Neuronal stem cell (in vitro differentiated cells): ENCODE measurements around the gene MAP3K12.

Experiments
- DNase-seq: peaks from one replicate; pipeline ENCODE4 v3.0.0-alpha.2; 2013; ENCODE audit warnings: low spot score
- H2AFZ ChIP-seq: one replicate; pipeline ENCODE4 v1.6.1; 2013; ENCODE audit warnings: mild to moderate bottlenecking, low read length, inconsistent platforms
- H2AK5ac ChIP-seq: 2 replicates; pipeline ENCODE4 v1.6.1; 2013; ENCODE audit warnings: low read depth, mild to moderate bottlenecking, inconsistent platforms, low read length, moderate library complexity, mixed read lengths
- H2BK120ac ChIP-seq: 2 replicates; pipeline ENCODE4 v1.6.1; 2013; ENCODE audit warnings: low read depth, mild to moderate bottlenecking, inconsistent platforms, low read length, moderate library complexity, mixed read lengths
- H2BK12ac ChIP-seq: one replicate; pipeline ENCODE4 v1.6.1; 2013; ENCODE audit warnings: low read length, inconsistent platforms
- H2BK15ac ChIP-seq: 2 replicates; pipeline ENCODE4 v1.6.1; 2013; ENCODE audit warnings: mild to moderate bottlenecking, low read length, inconsistent platforms, mixed read lengths
- H2BK5ac ChIP-seq: one replicate; pipeline ENCODE4 v1.6.1; 2013; ENCODE audit warnings: inconsistent platforms, mild to moderate bottlenecking, low read length, moderate library complexity
- H3K14ac ChIP-seq: one replicate; pipeline ENCODE4 v1.6.1; 2013; ENCODE audit warnings: low read length, inconsistent platforms
- H3K18ac ChIP-seq: 2 replicates; pipeline ENCODE4 v1.6.1; 2013; ENCODE audit warnings: low read length, inconsistent platforms
- H3K23ac ChIP-seq: 2 replicates; pipeline ENCODE4 v1.6.1; 2013; ENCODE audit warnings: low read depth, mild to moderate bottlenecking, mixed read lengths, low read length, inconsistent platforms; ENCODE audit not compliant: poor library complexity
- H3K27ac ChIP-seq: replicated peaks from 3 replicates; pipeline ENCODE4 v1.5.1; 2013; ENCODE audit warnings: low read length, inconsistent platforms
- H3K27me3 ChIP-seq, 3 experiments: 2 replicates each; pipeline ENCODE4 v1.6.1; 2013; ENCODE audit warnings: low read length in 3 of 3, mild to moderate bottlenecking in 2 of 3, inconsistent platforms in 1 of 3, low read depth in 1 of 3, mixed read lengths in 1 of 3, moderate library complexity in 1 of 3; ENCODE audit not compliant: control insufficient read depth in 3 of 3, insufficient read depth in 3 of 3
- H3K36me3 ChIP-seq, 2 donors: replicated peaks in 1 of 2; 2 replicates each; pipeline ENCODE4 v1.6.1; 2013; ENCODE audit warnings: low read length in 2 of 2; ENCODE audit not compliant: control insufficient read depth in 2 of 2, insufficient read depth in 2 of 2
- H3K4ac ChIP-seq: 2 replicates; pipeline ENCODE4 v1.6.1; 2013; ENCODE audit warnings: inconsistent platforms, mild to moderate bottlenecking, low read length, moderate library complexity
- H3K4me1 ChIP-seq, 2 donors: 1 replicate in 1 of 2; 2 replicates in 1 of 2; pipeline ENCODE4 v1.6.1; 2013; ENCODE audit warnings: low read length in 2 of 2, low read depth in 1 of 2; ENCODE audit not compliant: control insufficient read depth in 2 of 2, insufficient read depth in 1 of 2
- H3K4me2 ChIP-seq: one replicate; pipeline ENCODE4 v1.6.1; 2013; ENCODE audit warnings: mild to moderate bottlenecking, low read length, inconsistent platforms; ENCODE audit not compliant: insufficient read depth, poor library complexity, severe bottlenecking
- H3K4me3 ChIP-seq, 2 donors: 2 replicates each; pipeline ENCODE4 v1.5.1; 2013; ENCODE audit warnings: low read length in 2 of 2, mild to moderate bottlenecking in 2 of 2, inconsistent platforms in 1 of 2, moderate library complexity in 1 of 2
- H3K79me1 ChIP-seq: one replicate; pipeline ENCODE4 v1.6.1; 2013; ENCODE audit warnings: low read depth, mild to moderate bottlenecking, inconsistent platforms, low read length, moderate library complexity
- H3K9ac ChIP-seq: one replicate; pipeline ENCODE4 v1.6.1; 2013; ENCODE audit warnings: mild to moderate bottlenecking, low read depth, low read length, inconsistent platforms; ENCODE audit not compliant: poor library complexity
- H3K9me3 ChIP-seq, 2 donors: replicated peaks in 1 of 2; 2 replicates each; pipeline versions ENCODE3 to v1.6.1; 2013; ENCODE audit warnings: low read length in 2 of 2, mild to moderate bottlenecking in 2 of 2, inconsistent platforms in 1 of 2, low read depth in 1 of 2, mixed read lengths in 1 of 2, moderate library complexity in 1 of 2; ENCODE audit not compliant: control insufficient read depth in 2 of 2, insufficient read depth in 1 of 2
- H4K8ac ChIP-seq: one replicate; pipeline ENCODE4 v1.6.1; 2013; ENCODE audit warnings: low read depth, mild to moderate bottlenecking, inconsistent platforms, low read length, moderate library complexity
- H4K91ac ChIP-seq: one replicate; pipeline ENCODE4 v1.6.1; 2013; ENCODE audit warnings: low read length, low read depth, mild to moderate bottlenecking, inconsistent platforms; ENCODE audit not compliant: poor library complexity
- WGBS, 2 donors: extraction: QIAGEN DNeasy Blood & Tissue Kit; methylation state at CpG; one replicate each; pipeline ENCODE4 v1.1.7; 2013; ENCODE audit warnings: missing lambda C conversion rate in 2 of 2, mixed read lengths in 1 of 2; ENCODE audit not compliant: insufficient read length in 2 of 2, insufficient replicate concordance in 1 of 2; ENCODE audit errors: extremely low coverage in 2 of 2; 5-methylcytosine and 5-hydroxymethylcytosine counted together

The MAP3K12 gene

GRCh38 chr12:53489242-53489864 lies 9.9 kb downstream of the MAP3K12 start:
- no peak overlapping the region for H3K14ac ChIP-seq
- H2BK5ac ChIP-seq: no peak overlapping the region
- H3K36me3 ChIP-seq: peaks cover 26 to 42% of the 10 kb centered on the region in 2 donors
- H3K79me1 ChIP-seq: peaks cover 3% of the 10 kb centered on the region
- H3K27ac ChIP-seq: no peak overlapping the region
- H4K8ac ChIP-seq: no peak overlapping the region
- H3K4me1 ChIP-seq: peaks cover 15 to 18% of the 10 kb centered on the region in 2 donors
- H3K4me3 ChIP-seq: no peak overlapping the region
- no peak for DNase-seq
- no peaks in the 10 kb centered on the region for H3K9me3 ChIP-seq
- no peak overlapping the region for H3K9ac ChIP-seq
- no peak overlapping the region for H2BK15ac ChIP-seq
- no peak overlapping the region for H3K4me2 ChIP-seq
- H2BK12ac ChIP-seq: no peak overlapping the region
- no peak overlapping the region for H4K91ac ChIP-seq
- no peak overlapping the region for H3K18ac ChIP-seq
- H3K23ac ChIP-seq: no peak overlapping the region
- H2AK5ac ChIP-seq: no peak overlapping the region
- no peak overlapping the region for H2AFZ ChIP-seq
- no CpG with 5 or more reads among the region's 5 CpGs for WGBS, 2 donors
- no peaks in the 10 kb centered on the region for H3K27me3 ChIP-seq
- no peak overlapping the region for H3K4ac ChIP-seq
- H2BK120ac ChIP-seq: no peak overlapping the region

- WGBS, 2 donors: no CpG with 5 or more reads among the region's 17 CpGs
Measured at GRCh38 chr12:53486736-53487487, 12.3 kb downstream of the MAP3K12 start.

GRCh38 chr12:53485955-53486735 lies 13.1 kb downstream of the MAP3K12 start:
- H3K18ac ChIP-seq: no peak overlapping the region
- H3K23ac ChIP-seq: no peak overlapping the region
- no peak overlapping the region for H3K14ac ChIP-seq
- H2BK15ac ChIP-seq: no peak overlapping the region
- no peak for DNase-seq
- no peak overlapping the region for H3K4me2 ChIP-seq
- H3K9me3 ChIP-seq: no peaks in the 10 kb centered on the region
- peaks cover 3% of the 10 kb centered on the region for H3K79me1 ChIP-seq
- no peak overlapping the region for H2BK120ac ChIP-seq
- H3K27ac ChIP-seq: no peak overlapping the region
- H3K4me3 ChIP-seq: no peak overlapping the region
- H3K4ac ChIP-seq: no peak overlapping the region
- H2AFZ ChIP-seq: no peak overlapping the region
- H4K91ac ChIP-seq: no peak overlapping the region
- H3K27me3 ChIP-seq: no peaks in the 10 kb centered on the region
- H3K4me1 ChIP-seq: peaks cover 0 to 4% of the 10 kb centered on the region in 2 donors
- peaks cover 51 to 74% of the 10 kb centered on the region in 2 donors for H3K36me3 ChIP-seq
- no peak overlapping the region for H2AK5ac ChIP-seq
- H2BK5ac ChIP-seq: no peak overlapping the region
- no peak overlapping the region for H4K8ac ChIP-seq
- H3K9ac ChIP-seq: no peak overlapping the region
- no CpG with 5 or more reads among the region's 10 CpGs for WGBS, 2 donors
- H2BK12ac ChIP-seq: no peak overlapping the region

More at GRCh38 chr12:53486736-53487487, 12.3 kb downstream of the MAP3K12 start:
- no peak overlapping the region for H2BK15ac ChIP-seq
- no peak for DNase-seq
- no peak overlapping the region for H4K8ac ChIP-seq
- H3K9me3 ChIP-seq: no peaks in the 10 kb centered on the region
- no peak overlapping the region for H2BK12ac ChIP-seq
- H2BK5ac ChIP-seq: no peak overlapping the region
- no peak overlapping the region for H3K27ac ChIP-seq
- H3K79me1 ChIP-seq: peaks cover 3% of the 10 kb centered on the region
- H3K36me3 ChIP-seq: peaks cover 46 to 66% of the 10 kb centered on the region in 2 donors
- no peak overlapping the region for H3K4me3 ChIP-seq
- no peak overlapping the region for H2AK5ac ChIP-seq
- H2AFZ ChIP-seq: no peak overlapping the region
- H3K4me1 ChIP-seq: peaks cover under 1 to 2% of the 10 kb centered on the region in 2 donors
- H3K4ac ChIP-seq: no peak overlapping the region
- no peak overlapping the region for H3K18ac ChIP-seq
- no peak overlapping the region for H2BK120ac ChIP-seq
- H3K27me3 ChIP-seq: no peaks in the 10 kb centered on the region
- H3K23ac ChIP-seq: peak overlapping the region; percentile 34
- H3K4me2 ChIP-seq: no peak overlapping the region
- H4K91ac ChIP-seq: no peak overlapping the region
- H3K9ac ChIP-seq: peak overlapping the region; percentile 2
- no peak overlapping the region for H3K14ac ChIP-seq
